ENCODE data around the gene TRERF1.

GRCh38 chr6:42193491-42193894, 258.2 kb downstream of the TRERF1 start:
- TF ChIP-seq GATA2 (IDR thresholded peaks at IDR 0.05; ENCODE audit: low read depth, low read length) (no peak), GATA3 (IDR thresholded peaks at IDR 0.05; ENCODE audit: low read depth, low read length) (no peak)
